Measurements from ENCODE around the gene CACNA2D3. TPM values are rescaled to one million over a fixed set of nuclear protein-coding genes. Genes with fewer than 3 reads are reported as not detected.

CACNA2D3 gene
- total RNA-seq, 4 donors from 2014 or later, result 0.83 to 5.0 (median 2.5) TPM

GRCh38 chr3:54312156-54312899 lies 190.0 kb downstream of the CACNA2D3 start:
- no peak for DNase-seq
- TF ChIP-seq POLR2A (IDR thresholded peaks at IDR 0.05), result no peak
- TF ChIP-seq, protein P1, sequence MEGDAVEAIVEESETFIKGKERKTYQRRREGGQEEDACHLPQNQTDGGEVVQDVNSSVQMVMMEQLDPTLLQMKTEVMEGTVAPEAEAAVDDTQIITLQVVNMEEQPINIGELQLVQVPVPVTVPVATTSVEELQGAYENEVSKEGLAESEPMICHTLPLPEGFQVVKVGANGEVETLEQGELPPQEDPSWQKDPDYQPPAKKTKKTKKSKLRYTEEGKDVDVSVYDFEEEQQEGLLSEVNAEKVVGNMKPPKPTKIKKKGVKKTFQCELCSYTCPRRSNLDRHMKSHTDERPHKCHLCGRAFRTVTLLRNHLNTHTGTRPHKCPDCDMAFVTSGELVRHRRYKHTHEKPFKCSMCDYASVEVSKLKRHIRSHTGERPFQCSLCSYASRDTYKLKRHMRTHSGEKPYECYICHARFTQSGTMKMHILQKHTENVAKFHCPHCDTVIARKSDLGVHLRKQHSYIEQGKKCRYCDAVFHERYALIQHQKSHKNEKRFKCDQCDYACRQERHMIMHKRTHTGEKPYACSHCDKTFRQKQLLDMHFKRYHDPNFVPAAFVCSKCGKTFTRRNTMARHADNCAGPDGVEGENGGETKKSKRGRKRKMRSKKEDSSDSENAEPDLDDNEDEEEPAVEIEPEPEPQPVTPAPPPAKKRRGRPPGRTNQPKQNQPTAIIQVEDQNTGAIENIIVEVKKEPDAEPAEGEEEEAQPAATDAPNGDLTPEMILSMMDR (IDR thresholded peaks at IDR 0.05), result no peak
- no peaks in the 10 kb centered on the region for H3K27me3 ChIP-seq
- H3K4me3 ChIP-seq, result no peak overlapping the region
- no peaks in the 10 kb centered on the region for H3K4me1 ChIP-seq
- H3K9me3 ChIP-seq, result no peaks in the 10 kb centered on the region
- intact Hi-C loops (cut with DNase I; ENCODE audit: low total_unique reads), result no loop called here
- H3K27ac ChIP-seq, result no peak overlapping the region
- H3K36me3 ChIP-seq, result no peaks in the 10 kb centered on the region

- intact Hi-C loops (cut with DNase I; ENCODE audit: low total_unique reads), result no loop called here
- no peak overlapping the region for H3K27ac ChIP-seq
- H3K4me1 ChIP-seq, result no peaks in the 10 kb centered on the region
- no peaks in the 10 kb centered on the region for H3K9me3 ChIP-seq
- H3K36me3 ChIP-seq, result no peaks in the 10 kb centered on the region
- TF ChIP-seq, protein P1 (IDR thresholded peaks at IDR 0.05), result no peak
- TF ChIP-seq POLR2A (IDR thresholded peaks at IDR 0.05), result no peak
- no peaks in the 10 kb centered on the region for H3K27me3 ChIP-seq
- no peak overlapping the region for H3K4me3 ChIP-seq
- DNase-seq, result no peak
Measured at GRCh38 chr3:54313418-54313817, 191.1 kb downstream of the CACNA2D3 start.

DNA sequence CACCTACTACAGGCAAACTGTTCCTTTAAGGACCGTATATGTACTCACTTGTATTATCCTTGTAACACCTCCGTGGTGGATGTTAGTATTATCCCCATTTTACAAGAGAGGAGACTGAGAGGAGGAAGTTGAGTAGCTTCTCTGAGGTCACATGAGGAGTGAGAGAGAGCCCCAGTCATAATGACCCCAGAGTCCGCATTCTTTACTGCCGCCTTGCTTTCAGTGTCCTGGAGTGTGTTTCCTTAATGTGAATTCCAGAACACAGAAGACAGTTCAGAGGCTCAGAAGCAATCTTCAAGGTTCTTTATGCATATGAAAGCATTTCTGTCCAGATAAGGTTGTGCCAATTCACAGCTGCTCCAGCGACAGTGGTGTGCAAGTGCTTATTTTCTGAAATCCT lies 199.2 kb downstream of the CACNA2D3 start:
- H3K36me3 ChIP-seq, result no peaks in the 10 kb centered on the region
- TF ChIP-seq, protein P1 (IDR thresholded peaks at IDR 0.05), result no peak
- TF ChIP-seq POLR2A (IDR thresholded peaks at IDR 0.05), result no peak

DNA sequence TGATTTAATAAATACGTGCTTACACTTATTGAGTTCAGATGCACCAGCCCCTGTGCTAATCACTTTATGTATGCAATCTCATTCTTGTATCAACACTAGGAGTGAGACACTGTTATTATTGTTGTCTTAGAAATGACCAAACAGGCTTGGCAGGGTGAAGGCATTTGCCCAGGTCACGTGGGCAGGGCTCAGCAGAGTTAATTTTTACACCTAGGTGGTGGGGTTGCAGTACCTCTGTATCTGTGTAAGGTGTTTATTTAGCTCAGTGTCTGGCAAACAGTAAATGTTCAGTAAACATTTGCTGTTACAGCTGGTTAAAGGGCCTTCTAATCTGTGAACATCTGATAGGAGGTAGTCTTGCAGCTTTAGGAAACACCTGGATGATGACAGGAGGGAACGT lies 200.0 kb downstream of the CACNA2D3 start:
- intact Hi-C loops (cut with DNase I; ENCODE audit: low total_unique reads), result no loop called here
- H3K9me3 ChIP-seq, result no peaks in the 10 kb centered on the region
- DNase-seq, result no peak
- H3K4me3 ChIP-seq, result no peak overlapping the region
- H3K4me1 ChIP-seq, result no peaks in the 10 kb centered on the region
- H3K27me3 ChIP-seq, result peaks cover 0 to 3% of the 10 kb centered on the region in 2 donors
- no peak overlapping the region for H3K27ac ChIP-seq
- no peak for TF ChIP-seq POLR2A (IDR thresholded peaks at IDR 0.05)
- TF ChIP-seq, protein P1 (IDR thresholded peaks at IDR 0.05), result no peak
- H3K36me3 ChIP-seq, result no peaks in the 10 kb centered on the region

More for the DNA sequence above, 199.2 kb downstream of the CACNA2D3 start:
- H3K27me3 ChIP-seq, result peaks cover 0 to 3% of the 10 kb centered on the region in 2 donors
- intact Hi-C loops (cut with DNase I; ENCODE audit: low total_unique reads), result no loop called here
- no peak for DNase-seq
- H3K9me3 ChIP-seq, result no peaks in the 10 kb centered on the region
- H3K4me1 ChIP-seq, result no peaks in the 10 kb centered on the region
- H3K27ac ChIP-seq, result no peak overlapping the region
- no peak overlapping the region for H3K4me3 ChIP-seq

GRCh38 chr3:54324103-54324502 lies 201.8 kb downstream of the CACNA2D3 start:
- H3K27ac ChIP-seq, result no peak overlapping the region
- H3K4me1 ChIP-seq, result no peaks in the 10 kb centered on the region
- no peak overlapping the region for H3K4me3 ChIP-seq
- DNase-seq, result no peak
- H3K27me3 ChIP-seq, result peaks cover 0 to 3% of the 10 kb centered on the region in 2 donors
- intact Hi-C loops (cut with DNase I; ENCODE audit: low total_unique reads), result no loop called here
- TF ChIP-seq, protein P1 (IDR thresholded peaks at IDR 0.05), result no peak
- no peak for TF ChIP-seq POLR2A (IDR thresholded peaks at IDR 0.05)
- H3K36me3 ChIP-seq, result no peaks in the 10 kb centered on the region
- no peaks in the 10 kb centered on the region for H3K9me3 ChIP-seq

Data from uterus (tissue), 4 donors.